Calu3 (cell line): ENCODE results near the gene SOX2. TPM values are rescaled to one million over a fixed set of nuclear protein-coding genes. Genes with fewer than 3 reads are reported as not detected.

ENCODE experiments used
- BruUV-seq: library from RNA; stranded (reverse); fragments of 400-500 nt; replicated peaks from 2 replicates; lab custom pipeline; 2021; lab: Mats Ljungman, UMichigan
- CTCF ChIA-PET: fragments of 300-600 bp; sonication (Branson Sonifier 250); formaldehyde crosslinking; loops from one replicate; lab custom pipeline; 2022; ENCODE audit warnings: antibody characterized with exemption; lab: Charles Lee
- DNase-seq: peaks from one replicate; pipeline ENCODE4 v3.0.0; 2022
- H3K27ac Mint-ChIP-seq: one replicate; pipeline ENCODE4 v1.8.0; 2022; ENCODE audit warnings: mixed read lengths; ENCODE audit not compliant: unreplicated experiment
- H3K27me3 Mint-ChIP-seq: one replicate; pipeline ENCODE4 v1.8.0; 2022; ENCODE audit warnings: mixed read lengths; ENCODE audit not compliant: unreplicated experiment
- H3K36me3 Mint-ChIP-seq: one replicate; pipeline ENCODE4 v1.8.0; 2022; ENCODE audit warnings: mild to moderate bottlenecking, moderate library complexity, mixed read lengths; ENCODE audit not compliant: insufficient read depth, unreplicated experiment
- H3K4me1 Mint-ChIP-seq: one replicate; pipeline ENCODE4 v1.8.0; 2022; ENCODE audit warnings: mild to moderate bottlenecking, low read depth, mixed read lengths; ENCODE audit not compliant: unreplicated experiment
- H3K4me3 Mint-ChIP-seq: one replicate; pipeline ENCODE4 v1.8.0; 2022; ENCODE audit warnings: mild to moderate bottlenecking, low read depth, moderate library complexity, mixed read lengths; ENCODE audit not compliant: unreplicated experiment
- H3K9me3 Mint-ChIP-seq: one replicate; pipeline ENCODE4 v1.8.0; 2022; ENCODE audit warnings: low read depth, mixed read lengths; ENCODE audit not compliant: unreplicated experiment
- CTCF ChIP-seq: fragments of 200-600 bp; IDR thresholded peaks from one replicate; pipeline ENCODE4 v1.8.0; 2022; ENCODE audit warnings: antibody characterized with exemption; ENCODE audit not compliant: unreplicated experiment
- intact Hi-C: fragments of 100-400 bp; cut with micrococcal nuclease; formaldehyde crosslinking; loops from one replicate; pipeline ENCODE4 v1.10.0; 2022; ENCODE audit not compliant: unreplicated experiment
- total RNA-seq: library from RNA; stranded (reverse); gene quantifications from 2 replicates; pipeline ENCODE4 v1.2.3, GENCODE V29; 2022

Gene SOX2
- total RNA-seq, 1 experiment from 2014 or later = 0.19 TPM

- CTCF ChIA-PET = no interaction called here
- no TSS peak for BruUV-seq
- H3K27ac Mint-ChIP-seq = no peak overlapping the region
- peaks cover 5% of the 10 kb centered on the region for H3K36me3 Mint-ChIP-seq
- no peaks in the 10 kb centered on the region for H3K9me3 Mint-ChIP-seq
- intact Hi-C loops = loop anchor here (10.0 kb wide), 1 partner anchor 899 kb away; no protein-coding TSS in a partner anchor
- H3K4me3 Mint-ChIP-seq = no peak overlapping the region
- no peak for TF ChIP-seq CTCF
- DNase-seq = no peak
- H3K4me1 Mint-ChIP-seq = peaks cover 33% of the 10 kb centered on the region
- peaks cover 47% of the 10 kb centered on the region for H3K27me3 Mint-ChIP-seq
Observed at GRCh38 chr3:181703601-181704420, 7.9 kb upstream of the SOX2 start.

- peaks cover 5% of the 10 kb centered on the region for H3K36me3 Mint-ChIP-seq
- no peak overlapping the region for H3K27ac Mint-ChIP-seq
- no peaks in the 10 kb centered on the region for H3K9me3 Mint-ChIP-seq
- DNase-seq = no peak
- BruUV-seq = no TSS peak
- peak overlapping the region; percentile 16 for H3K4me3 Mint-ChIP-seq
- intact Hi-C loops = loop anchor here (5.0 to 10.0 kb wide), 2 partner anchors 188 to 900 kb away; no protein-coding TSS in a partner anchor
- H3K27me3 Mint-ChIP-seq = peaks cover 40% of the 10 kb centered on the region
- TF ChIP-seq CTCF = no peak
- H3K4me1 Mint-ChIP-seq = peaks cover 34% of the 10 kb centered on the region
- CTCF ChIA-PET = no interaction called here
Observed at GRCh38 chr3:181704421-181705085, 7.2 kb upstream of the SOX2 start.

- H3K4me1 Mint-ChIP-seq = peaks cover 34% of the 10 kb centered on the region
- no peak overlapping the region for H3K27ac Mint-ChIP-seq
- no TSS peak for BruUV-seq
- no peak for TF ChIP-seq CTCF
- no peak overlapping the region for H3K4me3 Mint-ChIP-seq
- no peak for DNase-seq
- peaks cover 35% of the 10 kb centered on the region for H3K27me3 Mint-ChIP-seq
- intact Hi-C loops = loop anchor here (5.0 to 10.0 kb wide), 2 partner anchors 187 to 900 kb away; no protein-coding TSS in a partner anchor
- CTCF ChIA-PET = no interaction called here
- peaks cover 5% of the 10 kb centered on the region for H3K36me3 Mint-ChIP-seq
- no peaks in the 10 kb centered on the region for H3K9me3 Mint-ChIP-seq
Observed at GRCh38 chr3:181705086-181705480, 6.6 kb upstream of the SOX2 start.

GRCh38 chr3:181707980-181708379 is 3.7 kb upstream of the SOX2 start:
- no peaks in the 10 kb centered on the region for H3K9me3 Mint-ChIP-seq
- peaks cover 1% of the 10 kb centered on the region for H3K36me3 Mint-ChIP-seq
- intact Hi-C loops = loop anchor here (2.0 to 10.0 kb wide), 3 partner anchors 184 to 903 kb away; no protein-coding TSS in a partner anchor
- BruUV-seq = no TSS peak
- H3K4me3 Mint-ChIP-seq = no peak overlapping the region
- H3K4me1 Mint-ChIP-seq = peaks cover 20% of the 10 kb centered on the region
- CTCF ChIA-PET = interaction anchor here (1.4 kb wide), 1 partner anchor 293 kb away, joined by 3 read pairs; no protein-coding TSS in a partner anchor
- H3K27me3 Mint-ChIP-seq = peaks cover 28% of the 10 kb centered on the region
- no peak overlapping the region for H3K27ac Mint-ChIP-seq
- DNase-seq = no peak
- TF ChIP-seq CTCF = no peak
